HG03354 (cell line): ENCODE data around the gene SYNRG.

ENCODE experiments used
- ATAC-seq: cut with Tn5 transposase; IDR thresholded peaks from one replicate; pipeline ENCODE4 v1.9.1; 2021; ENCODE audit warnings: mild to moderate bottlenecking; ENCODE audit not compliant: unreplicated experiment, poor library complexity, severe bottlenecking

Gene SYNRG

DNA sequence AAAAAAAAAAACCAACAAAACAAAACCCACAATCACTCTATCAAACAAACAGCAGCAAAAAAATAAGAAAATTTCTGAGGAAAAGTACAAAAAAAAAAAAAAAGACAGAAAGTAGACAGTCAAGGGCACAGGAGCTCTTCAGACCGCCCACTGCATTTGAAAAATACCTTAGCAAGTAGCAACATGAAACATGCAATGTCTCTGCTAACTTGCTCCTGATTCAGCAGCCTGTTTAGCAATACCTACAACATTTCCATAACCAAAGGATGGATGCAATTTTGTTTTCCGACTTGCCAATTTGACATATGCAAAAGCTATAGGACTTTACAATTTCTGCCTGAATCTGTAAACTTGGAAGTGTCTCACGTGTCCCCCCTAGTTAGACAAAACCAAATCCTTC lies 57.4 kb downstream of the SYNRG start:
- ATAC-seq: no peak

DNA sequence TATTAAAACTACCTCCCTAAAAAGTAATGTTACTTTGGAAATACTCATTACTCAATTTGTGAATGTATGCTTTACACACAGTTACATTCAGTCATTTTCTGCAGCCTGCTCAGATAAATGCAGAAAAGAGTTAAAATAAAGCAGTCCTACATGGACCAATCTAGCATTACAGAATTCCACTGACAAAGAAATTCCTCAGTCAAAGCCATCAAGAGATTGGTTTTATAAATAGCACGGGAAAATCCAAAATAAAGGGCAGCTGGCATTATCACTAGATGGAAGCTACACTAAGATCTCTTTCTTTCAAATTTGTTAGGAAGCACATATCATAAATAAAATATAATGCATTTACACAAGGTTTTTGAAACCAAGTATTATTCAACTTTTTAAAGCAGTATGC lies 61.2 kb downstream of the SYNRG start:
- ATAC-seq: no peak

DNA sequence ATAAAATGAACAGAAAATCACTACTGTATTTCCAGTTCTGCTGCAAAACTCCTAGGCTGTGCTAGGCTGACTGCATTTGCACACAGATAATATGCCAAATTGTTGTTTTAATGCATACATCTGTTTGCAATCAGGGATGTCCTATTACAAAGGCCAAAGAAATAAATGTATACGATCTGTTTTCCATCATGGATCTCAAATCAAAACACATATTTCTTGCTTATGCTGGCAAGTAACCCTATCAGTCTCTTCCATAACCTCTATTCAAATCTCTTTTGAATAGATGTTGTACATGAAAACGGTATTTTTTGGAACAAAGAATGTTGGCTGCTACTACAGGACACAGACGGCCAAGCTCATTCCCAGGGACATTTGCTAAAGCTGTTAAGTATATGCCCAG lies 62.9 kb downstream of the SYNRG start:
- ATAC-seq: no peak

DNA sequence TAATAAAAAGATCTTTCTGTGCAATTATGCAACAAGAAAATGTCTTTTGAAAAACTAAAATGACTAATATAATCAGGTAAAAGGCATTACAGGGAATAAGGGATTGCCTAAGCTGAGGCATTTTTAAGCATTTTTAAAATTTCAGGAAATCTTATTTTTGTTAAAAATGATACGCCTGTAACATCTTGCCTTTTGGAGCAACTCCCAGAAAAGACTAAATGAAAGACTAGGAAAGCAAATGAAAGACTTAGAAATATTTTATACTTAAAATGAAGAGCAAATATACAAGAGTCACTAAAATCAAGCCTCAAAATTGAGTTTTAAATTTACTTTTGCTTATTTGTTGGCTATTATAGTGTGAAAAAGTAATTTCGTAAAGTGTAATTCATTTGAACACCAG lies 63.7 kb downstream of the SYNRG start:
- no peak for ATAC-seq

DNA sequence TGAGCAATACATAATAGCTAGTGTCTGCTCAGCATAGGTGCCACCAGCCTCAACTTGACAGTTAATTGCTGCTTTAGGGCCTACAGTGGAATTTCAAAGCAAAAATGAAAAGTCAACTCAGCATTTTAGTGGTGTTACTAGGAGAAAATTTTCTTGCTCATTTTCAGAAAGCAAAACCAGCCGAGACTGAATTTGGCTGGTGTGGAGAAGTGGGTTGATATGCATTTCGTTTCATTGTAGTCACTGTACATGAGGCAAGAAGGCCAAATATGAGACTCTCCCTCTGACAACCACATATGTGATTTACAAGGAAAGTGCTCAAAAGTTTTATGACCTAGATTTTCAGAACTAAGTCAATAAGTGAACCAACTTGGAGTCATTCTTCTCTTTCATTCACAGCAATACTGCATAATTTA lies 65.6 kb downstream of the SYNRG start:
- ATAC-seq: no peak

DNA sequence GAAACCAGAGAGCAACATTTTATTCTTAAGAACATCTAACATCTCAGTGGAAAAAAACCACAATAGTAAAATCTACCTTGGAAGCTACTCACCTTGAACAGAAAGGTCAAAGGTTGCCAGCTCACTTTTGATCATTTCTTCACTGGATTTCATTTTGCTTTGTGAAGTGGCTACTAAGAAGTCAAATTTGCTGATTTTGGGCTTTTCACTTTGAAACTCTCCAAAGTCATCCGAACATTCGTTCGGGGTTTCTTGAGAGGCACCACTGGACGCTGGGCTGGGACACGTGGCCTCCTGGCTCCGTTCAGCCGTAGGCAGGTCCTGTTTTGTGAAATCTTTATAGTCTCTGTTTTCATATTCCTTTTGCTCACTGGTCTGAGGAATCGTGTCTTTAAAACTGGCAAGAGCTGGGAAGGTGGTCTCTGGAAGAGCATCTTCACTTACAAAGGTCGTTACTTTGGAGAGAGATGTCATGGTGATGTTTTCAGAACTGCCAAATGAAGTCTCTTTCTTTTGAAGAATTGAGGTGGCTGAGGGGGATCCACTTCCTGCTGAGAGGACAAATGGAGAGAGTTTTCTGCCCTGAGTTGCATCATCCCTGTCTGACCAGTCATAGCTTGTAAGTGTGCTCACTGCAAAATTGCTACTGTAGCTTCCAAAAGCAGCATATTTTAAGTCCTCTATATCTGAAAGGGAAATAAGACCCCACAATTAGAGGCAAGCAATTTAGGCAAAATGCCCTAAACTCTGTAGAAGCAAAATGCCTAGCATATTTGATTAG lies 67.1 kb downstream of the SYNRG start:
- no peak for ATAC-seq

DNA sequence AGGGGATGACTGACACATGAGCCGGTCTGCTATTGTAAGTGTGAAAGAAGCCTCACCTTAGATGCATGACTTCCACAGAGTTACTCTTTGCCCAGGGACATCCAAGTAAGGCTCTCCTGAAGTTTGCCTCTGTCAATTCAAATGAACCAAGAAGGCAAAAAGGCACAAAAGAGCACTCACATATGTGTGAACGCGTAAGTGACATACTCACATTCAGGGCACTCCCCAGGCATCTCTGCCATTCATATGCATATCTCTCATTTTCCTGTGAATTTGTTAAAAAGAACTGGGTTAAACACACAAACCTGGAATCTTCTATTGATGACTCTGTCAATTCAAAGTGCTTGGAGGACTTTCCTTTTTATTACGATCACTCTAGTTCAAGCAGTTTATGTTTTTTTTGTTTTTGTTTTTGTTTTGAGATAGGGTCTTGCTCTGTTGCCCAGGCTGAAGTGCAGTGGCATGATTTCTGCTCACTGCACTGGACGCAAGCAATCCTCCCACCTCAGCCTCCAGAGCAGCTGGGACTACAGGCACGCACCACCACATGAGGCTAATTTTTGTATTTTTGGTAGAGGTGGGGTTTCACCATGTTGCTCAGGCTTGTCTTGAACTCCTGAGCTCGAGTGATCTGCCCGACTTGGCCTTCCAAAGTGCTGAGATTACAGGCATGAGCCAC lies 70.1 kb downstream of the SYNRG start:
- ATAC-seq: no peak

DNA sequence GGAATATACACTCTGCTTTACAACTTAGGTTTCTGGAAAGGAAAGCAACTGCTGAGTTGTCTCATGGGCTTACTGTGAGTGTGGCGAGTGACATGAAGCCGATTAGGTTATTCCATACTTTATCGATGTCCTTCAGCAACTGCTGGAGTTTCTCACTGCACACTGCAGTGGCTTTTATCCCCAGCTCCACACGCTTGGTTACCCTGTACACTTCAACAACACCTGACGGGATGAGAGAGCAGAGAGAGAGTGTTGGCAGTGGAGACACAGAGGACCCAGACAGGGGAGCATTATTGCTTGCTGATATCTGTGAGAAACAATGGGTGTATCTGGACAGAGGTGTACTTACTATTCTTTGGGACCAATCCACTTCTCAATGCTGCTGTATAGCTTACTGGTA lies 73.3 kb downstream of the SYNRG start:
- no peak for ATAC-seq

DNA sequence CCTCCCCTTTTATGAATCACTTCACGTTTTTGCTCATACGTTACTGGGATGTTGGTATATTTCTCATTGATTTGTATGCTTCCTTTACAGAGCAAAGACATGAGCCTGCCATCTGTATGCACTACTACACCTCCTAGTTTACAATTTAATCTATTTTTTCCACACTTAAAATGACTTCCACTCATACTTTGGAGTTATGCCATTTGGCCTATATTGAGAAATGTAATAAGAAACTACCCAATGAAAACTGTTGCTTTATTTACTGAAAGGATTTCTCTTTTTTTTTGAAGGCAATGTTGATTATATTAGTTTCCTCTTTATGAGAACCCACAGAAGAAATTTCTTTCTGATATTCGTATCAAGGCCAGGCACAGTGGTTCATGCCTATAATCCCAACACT lies 76.5 kb downstream of the SYNRG start:
- no peak for ATAC-seq

DNA sequence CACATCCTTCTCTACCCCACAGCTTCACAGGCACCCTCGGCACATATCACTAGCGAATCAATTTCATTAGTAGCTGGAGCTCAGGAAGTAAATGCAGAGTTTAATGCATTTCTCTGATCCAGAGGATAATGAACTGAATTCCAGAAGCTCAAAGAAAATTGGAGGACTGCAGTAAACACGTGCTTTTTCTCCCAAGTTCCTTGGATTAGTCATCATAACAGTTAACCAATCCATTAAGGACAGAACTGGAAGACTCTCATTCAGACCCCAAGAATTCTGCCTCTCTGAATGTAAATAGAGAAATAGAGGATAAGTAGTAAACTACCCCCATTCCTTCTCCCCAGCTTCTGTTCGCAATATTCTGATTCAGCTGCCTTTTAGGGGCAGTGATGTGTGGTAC lies 78.8 kb downstream of the SYNRG start:
- ATAC-seq: no peak

DNA sequence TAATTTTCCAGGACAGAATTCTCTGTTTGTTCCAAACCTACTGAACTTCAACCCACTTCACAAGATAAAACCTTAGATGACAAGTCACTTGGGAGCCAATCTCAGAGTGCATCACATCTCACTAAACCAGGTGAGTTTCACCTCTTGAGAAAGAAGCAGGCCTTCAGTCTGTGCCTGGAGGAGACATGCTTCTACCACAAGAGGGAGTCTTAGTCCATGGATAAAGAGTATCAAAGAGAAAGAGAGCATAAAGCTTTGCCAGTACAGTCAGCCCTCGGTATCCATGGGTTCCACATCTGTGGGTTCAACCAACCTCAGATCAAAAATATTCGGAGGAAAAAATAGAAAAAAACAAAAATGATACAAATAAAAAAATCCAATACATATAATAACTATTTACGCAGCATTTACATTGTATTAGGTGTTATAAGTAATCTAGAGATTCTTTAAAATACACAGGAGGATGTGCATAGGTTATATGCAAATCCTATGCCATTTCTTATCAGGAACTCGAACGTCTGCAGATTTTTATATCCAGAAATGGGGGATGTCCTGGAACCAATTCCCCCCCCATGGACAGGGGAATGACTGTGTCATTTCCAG lies 81.9 kb downstream of the SYNRG start:
- no peak for ATAC-seq

DNA sequence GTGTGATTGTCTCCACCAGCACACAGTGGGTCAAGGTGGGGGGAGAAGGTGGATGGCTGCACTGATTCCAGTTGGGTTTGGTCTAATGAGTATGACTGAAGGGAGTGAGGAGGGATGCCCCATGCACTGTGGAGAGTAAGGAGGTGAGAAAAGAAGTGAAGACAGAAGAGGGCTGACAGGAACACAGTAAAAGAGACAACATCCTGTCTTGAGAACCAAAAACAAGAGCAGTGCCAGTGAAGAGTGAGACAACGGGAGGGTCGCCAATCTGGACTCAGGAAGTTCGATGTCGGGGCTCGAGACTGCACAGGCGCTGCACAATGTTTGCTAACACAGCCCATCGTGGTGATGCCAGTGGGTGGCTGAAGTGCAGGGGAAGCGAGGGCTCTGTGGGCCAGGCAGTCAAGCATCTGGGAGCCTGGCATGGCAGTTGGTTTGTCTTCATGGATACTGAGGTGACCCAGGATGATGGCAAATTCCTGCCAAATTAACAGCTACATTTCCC lies 85.5 kb downstream of the SYNRG start:
- no peak for ATAC-seq

DNA sequence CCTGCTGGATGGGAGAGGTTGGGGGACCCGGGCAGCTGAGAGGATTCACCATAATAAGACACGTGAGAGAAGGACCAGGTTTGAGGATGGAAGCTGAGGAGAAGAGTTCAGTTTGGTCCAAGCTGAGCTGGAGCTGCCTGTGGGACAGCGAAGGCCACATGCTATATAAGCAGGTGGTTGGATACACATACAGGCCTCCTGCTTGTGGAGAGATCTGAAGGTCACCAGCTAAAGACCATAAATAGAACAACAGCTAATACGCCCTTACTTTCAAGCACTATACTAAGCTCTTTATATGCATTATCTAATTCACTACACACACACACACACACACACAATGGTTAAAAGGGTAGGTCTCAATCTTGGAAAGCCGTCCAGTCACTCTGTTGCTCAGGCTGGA lies 87.4 kb downstream of the SYNRG start:
- no peak for ATAC-seq

DNA sequence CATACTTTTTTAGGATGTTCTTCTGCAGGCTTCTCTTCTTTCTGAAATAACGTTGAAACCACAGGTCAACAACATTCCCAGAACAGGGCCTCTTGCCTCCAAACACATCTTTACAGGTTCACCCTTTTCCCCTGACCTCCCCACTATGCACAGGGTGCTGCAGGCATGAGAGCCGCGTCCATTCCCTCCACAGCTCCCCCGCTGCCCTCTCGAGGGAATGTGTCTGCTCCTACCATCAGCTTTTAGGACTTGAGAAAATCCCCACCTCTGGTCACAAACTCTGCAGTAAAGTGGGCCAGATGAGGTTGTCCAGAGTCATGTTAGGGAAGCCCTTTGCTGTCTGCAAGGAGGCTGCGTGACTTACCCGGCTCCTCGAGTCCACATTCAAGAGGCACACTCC lies 89.0 kb downstream of the SYNRG start:
- no peak for ATAC-seq

DNA sequence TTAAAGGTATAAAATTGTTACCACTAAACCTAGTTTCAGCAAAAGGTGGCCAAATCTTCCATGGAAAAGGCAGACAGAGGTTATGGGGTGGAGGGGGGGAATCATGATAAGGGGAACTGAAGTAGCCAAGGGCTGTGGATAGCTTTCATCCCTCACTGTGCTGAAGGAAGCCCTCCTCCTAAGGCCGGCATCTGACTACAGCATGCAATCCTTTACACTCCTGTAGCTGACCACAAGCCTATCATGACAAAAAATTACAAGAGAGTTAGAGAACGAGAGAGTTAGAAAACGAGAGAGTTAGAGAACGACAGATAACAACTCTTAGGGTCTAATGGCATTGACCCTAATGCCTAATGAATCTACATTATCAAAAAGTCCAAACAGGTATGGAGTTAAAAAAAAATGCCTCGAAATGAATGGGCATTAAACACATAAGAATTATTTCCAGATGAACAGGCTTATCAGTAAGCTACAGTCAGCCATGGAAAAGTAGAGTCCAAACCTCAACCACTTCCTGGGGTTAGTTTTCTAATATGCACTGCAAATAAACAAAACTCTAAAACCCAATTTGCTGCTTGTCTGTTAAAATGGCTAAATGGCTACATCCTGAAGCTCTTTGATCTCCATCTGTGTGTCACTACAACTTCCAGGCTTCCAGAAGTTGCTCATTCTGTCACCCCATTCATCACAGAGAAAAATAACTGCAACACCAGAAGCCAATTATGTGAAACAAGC lies 89.8 kb downstream of the SYNRG start:
- ATAC-seq: no peak

DNA sequence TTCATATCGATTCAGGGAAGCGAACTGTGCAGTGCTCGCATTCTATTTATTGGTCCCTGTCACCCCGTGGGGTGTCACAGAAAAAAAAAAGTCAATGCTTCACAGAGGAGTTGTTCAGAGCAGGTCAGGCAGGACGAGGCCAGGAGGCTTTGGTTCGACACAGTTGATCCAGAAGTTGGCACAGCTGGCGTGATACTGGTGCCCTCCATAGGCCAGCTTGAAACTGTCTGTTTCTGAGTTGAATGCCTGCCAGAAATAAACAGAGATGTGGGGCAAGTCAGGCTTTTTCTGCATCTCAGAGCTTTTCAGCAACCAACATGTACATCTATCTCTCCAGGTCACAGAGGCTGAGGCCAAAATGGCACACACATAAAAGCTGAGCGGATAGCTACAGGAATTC lies 90.4 kb downstream of the SYNRG start:
- no peak for ATAC-seq

DNA sequence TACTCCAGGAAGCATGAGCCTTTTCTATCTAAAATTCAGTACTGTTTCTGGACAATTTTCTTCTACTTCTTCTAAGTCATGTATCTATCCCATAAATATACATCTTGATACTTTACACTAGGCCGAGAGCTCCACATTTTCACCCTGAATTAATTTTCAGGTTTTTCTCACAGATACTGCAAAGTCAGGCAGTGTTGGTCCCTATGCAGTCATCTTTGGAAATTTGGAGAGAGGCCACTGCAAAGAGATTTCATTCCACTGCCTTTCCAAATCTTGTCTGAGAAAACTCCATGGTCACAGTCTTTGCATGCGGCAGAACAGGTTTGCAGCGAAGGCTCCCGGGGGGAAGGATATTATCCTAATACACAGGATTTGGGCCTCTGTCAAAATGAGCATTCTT lies 91.3 kb downstream of the SYNRG start:
- no peak for ATAC-seq

DNA sequence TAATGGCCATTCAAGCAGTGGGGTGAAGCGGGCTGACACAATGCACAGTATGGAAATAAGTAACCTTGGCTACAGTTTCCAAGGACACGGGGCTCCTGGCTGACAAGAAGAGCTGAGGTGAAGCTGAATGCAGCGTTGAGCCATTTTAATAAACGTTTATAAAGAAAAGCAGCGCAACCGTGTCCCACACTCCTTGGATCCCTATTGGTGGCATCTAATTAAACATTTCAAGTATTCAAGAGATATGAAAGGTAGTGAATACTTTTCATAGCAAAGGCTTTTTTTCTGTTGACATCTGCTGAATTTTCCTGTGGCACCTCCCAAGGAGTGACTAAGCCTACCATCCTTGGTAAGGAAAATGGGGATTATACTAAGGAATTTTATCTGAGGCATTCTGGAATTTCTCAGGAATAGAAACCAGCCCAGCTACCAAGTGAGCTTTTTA lies 93.1 kb downstream of the SYNRG start:
- no peak for ATAC-seq

DNA sequence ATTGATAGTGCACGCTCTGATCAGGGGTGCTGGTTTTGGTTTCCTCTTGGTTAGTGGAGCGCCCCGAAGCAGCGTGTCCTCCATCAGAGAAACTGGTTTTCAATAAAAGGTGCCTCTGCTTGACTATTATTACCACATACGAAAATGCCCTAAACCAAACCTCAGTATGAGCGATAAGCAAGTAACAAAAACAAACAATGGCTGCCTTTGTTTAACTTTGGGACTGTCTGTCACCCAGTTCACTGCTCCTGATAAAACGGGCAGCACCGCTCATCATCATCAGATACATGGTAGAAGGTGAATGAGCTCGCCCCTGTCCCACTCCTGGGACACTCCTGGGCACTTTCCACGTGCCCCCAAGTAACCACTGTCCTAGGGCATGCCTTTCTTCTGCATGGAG lies 95.5 kb downstream of the SYNRG start:
- ATAC-seq: no peak

DNA sequence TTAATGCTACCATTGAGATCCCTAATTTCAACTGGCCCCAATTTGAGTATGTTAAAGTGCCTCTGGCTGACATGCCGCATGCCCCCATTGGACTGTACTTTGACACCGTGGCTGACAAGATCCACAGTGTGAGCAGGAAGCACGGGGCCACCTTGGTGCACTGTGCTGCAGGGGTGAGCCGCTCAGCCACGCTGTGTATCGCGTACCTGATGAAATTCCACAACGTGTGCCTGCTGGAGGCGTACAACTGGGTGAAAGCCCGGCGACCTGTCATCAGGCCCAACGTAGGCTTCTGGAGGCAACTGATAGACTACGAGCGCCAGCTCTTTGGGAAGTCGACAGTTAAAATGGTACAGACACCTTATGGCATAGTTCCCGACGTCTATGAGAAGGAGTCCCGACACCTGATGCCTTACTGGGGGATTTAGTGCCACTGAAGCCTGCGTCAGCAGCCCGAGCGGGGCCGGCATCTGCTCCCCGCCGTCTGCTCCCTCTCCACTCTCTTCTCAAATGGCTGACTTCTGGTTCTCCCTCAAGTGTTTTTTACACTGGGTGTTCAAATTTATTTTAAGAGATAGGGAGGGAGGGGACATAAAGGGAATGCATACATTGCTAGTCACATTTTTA lies 96.7 kb downstream of the SYNRG start:
- ATAC-seq: no peak
